ENCODE measurements around the gene CD1C.
"Not testable (repeated sequence)": the region's sequence is repeated elsewhere in the genome, so short reads cannot be mapped to it uniquely, and the experiment has no call there.

Gene CD1C

DNA sequence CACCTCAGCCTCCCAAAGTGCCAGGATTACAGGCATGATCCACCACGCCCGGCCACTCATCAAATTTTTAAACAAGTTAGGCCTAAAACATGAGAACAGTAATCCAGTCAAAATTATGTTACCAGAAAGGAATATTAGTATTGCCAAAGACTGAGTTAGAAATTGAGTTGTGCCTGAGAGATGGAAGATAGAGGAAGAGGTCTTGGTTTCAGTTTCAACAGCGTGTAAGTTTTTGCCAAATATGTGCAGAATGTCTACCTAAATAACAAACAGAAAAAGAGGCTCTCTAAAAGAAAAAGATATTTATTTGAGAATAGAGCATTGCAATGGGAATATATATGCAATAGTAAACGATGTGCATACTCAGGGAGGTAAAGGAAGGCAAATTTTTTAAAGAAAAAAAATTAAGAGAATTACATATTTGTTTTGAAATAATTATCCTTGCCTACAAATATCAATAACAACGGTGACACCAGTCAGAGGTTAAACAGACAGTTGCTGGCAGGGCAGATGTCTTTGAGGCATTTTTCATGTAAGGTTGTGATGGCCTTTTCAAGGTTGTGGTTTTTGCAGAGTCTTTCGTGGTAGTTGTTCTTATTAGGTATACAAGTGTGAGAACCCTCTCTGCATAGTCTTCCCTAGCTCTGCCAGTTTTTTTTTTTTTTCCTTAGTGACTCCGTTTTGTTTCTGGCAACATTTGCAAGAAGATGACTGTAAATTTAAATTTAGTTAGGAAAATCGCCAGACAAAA lies 43.9 kb downstream of the CD1C start:
- DNase-seq (ENCODE audit: low read depth), result no peak
- no peak overlapping the region for H3K4me3 ChIP-seq (replicated peaks; ENCODE audit: low read depth, low read length)
- TF ChIP-seq, protein P1, sequence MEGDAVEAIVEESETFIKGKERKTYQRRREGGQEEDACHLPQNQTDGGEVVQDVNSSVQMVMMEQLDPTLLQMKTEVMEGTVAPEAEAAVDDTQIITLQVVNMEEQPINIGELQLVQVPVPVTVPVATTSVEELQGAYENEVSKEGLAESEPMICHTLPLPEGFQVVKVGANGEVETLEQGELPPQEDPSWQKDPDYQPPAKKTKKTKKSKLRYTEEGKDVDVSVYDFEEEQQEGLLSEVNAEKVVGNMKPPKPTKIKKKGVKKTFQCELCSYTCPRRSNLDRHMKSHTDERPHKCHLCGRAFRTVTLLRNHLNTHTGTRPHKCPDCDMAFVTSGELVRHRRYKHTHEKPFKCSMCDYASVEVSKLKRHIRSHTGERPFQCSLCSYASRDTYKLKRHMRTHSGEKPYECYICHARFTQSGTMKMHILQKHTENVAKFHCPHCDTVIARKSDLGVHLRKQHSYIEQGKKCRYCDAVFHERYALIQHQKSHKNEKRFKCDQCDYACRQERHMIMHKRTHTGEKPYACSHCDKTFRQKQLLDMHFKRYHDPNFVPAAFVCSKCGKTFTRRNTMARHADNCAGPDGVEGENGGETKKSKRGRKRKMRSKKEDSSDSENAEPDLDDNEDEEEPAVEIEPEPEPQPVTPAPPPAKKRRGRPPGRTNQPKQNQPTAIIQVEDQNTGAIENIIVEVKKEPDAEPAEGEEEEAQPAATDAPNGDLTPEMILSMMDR (IDR thresholded peaks at IDR 0.05; ENCODE audit: low read length, missing control alignments), result no peak

DNA sequence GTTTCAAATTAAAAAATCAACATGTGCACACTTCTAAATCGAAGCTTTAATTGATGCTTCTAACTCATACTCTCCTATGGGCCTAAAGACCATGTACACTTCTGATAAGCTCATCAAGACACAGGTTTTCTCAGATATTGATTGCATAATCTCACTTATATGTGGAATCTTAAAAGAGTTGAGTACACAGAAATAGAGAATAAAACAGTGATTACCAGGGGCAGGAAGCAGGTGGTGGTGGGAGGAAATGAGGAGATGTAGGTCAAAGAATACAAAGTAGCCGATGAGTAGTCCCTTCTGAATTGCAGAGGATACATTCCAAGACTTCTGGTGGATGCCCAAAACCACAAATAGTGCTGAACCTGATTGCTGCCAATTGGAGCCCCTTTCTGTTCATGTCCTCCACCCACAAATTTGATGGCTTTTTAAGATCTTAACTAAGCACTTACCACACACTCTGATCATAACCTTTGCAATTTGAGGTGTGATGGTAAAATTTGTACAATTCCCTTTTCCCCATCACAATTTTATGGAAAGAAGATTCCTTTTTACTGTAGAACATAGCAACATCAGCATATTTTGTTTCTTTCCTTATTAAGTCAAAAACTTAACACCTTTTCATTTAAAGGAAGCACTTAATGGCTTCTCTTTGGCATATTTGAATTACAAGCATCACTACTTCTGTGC lies 44.9 kb downstream of the CD1C start:
- TF ChIP-seq, protein P1 (IDR thresholded peaks at IDR 0.05; ENCODE audit: low read length, missing control alignments), result no peak
- no peak for DNase-seq (ENCODE audit: low read depth)

DNA sequence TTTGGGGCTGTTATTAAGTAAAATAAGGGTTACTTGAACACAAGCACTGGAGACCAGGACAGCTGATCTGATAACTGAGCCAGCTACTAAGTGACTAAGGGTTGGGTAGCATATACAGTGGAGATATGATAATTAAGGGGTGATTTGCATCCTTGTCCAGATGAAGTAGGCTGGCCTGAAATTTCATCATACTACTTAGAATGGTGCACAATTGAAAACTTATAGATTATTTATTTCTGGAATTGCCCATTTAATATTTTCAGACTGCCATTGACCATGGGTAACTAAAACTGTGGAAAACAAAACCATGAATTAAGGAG lies 45.5 kb downstream of the CD1C start:
- TF ChIP-seq, protein P1 (IDR thresholded peaks at IDR 0.05; ENCODE audit: low read length, missing control alignments), result no peak
- no peak for DNase-seq (ENCODE audit: low read depth)
- H3K4me3 ChIP-seq (replicated peaks; ENCODE audit: low read depth, low read length), result no peak overlapping the region

More for the DNA sequence above, 44.9 kb downstream of the CD1C start:
- H3K4me3 ChIP-seq (replicated peaks; ENCODE audit: low read depth, low read length), result no peak overlapping the region

DNA sequence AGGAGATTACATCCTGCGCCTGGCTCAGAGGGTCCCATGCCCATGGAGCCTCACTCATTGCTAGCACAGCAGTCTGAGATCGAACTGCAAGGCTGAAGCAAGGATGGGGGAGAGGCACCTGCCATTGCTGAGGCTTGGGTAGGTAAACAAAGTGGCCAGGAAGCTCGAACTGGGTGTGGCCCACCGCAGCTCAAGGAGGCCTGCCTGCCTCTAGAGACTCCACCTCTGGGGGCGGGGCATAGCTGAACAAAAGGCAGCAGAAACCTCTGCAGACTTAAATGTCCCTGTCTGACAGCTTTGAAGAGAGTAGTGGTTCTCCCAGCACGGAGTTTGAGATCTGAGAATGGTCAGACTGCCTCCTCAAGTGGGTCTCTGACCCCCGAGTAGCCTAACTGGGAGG lies 46.7 kb downstream of the CD1C start:
- not testable (repeated sequence) for DNase-seq (ENCODE audit: low read depth); H3K4me3 ChIP-seq (replicated peaks; ENCODE audit: low read depth, low read length)

Data from fibroblast of pulmonary artery (primary cell).